ENCODE results near the gene EGF.

Gene EGF

GRCh38 chr4:109952612-109953011 lies 39.9 kb downstream of the EGF start:
- DNase-seq (ENCODE audit: low read depth): no peak
- H3K4me3 ChIP-seq (ENCODE audit: control insufficient read depth, low read depth, low read length): no peak overlapping the region
- no peak for TF ChIP-seq CTCF (conservative IDR thresholded peaks at IDR 0.05; ENCODE audit: control insufficient read depth, insufficient read depth, low read depth, low read length)

GRCh38 chr4:109953556-109953955 lies 40.9 kb downstream of the EGF start:
- no peak for DNase-seq (ENCODE audit: low read depth)
- H3K4me3 ChIP-seq (ENCODE audit: control insufficient read depth, low read depth, low read length): no peak overlapping the region
- TF ChIP-seq CTCF (conservative IDR thresholded peaks at IDR 0.05; ENCODE audit: control insufficient read depth, insufficient read depth, low read depth, low read length): no peak

- TF ChIP-seq CTCF (conservative IDR thresholded peaks at IDR 0.05; ENCODE audit: control insufficient read depth, insufficient read depth, low read depth, low read length): no peak
- no peak overlapping the region for H3K4me3 ChIP-seq (ENCODE audit: control insufficient read depth, low read depth, low read length)
- DNase-seq (ENCODE audit: low read depth): no peak
Observed at GRCh38 chr4:109955146-109955545, 42.5 kb downstream of the EGF start.

- no peak overlapping the region for H3K4me3 ChIP-seq (ENCODE audit: control insufficient read depth, low read depth, low read length)
- DNase-seq (ENCODE audit: low read depth): no peak
- no peak for TF ChIP-seq CTCF (conservative IDR thresholded peaks at IDR 0.05; ENCODE audit: control insufficient read depth, insufficient read depth, low read depth, low read length)
Observed at GRCh38 chr4:109957227-109957626, 44.5 kb downstream of the EGF start.

- no peak overlapping the region for H3K4me3 ChIP-seq (ENCODE audit: control insufficient read depth, low read depth, low read length)
- no peak for DNase-seq (ENCODE audit: low read depth)
- no peak for TF ChIP-seq CTCF (conservative IDR thresholded peaks at IDR 0.05; ENCODE audit: control insufficient read depth, insufficient read depth, low read depth, low read length)
Observed at GRCh38 chr4:109959195-109959594, 46.5 kb downstream of the EGF start.

GRCh38 chr4:109962401-109962800 lies 49.7 kb downstream of the EGF start:
- no peak for TF ChIP-seq CTCF (conservative IDR thresholded peaks at IDR 0.05; ENCODE audit: control insufficient read depth, insufficient read depth, low read depth, low read length)
- no peak for DNase-seq (ENCODE audit: low read depth)
- H3K4me3 ChIP-seq (ENCODE audit: control insufficient read depth, low read depth, low read length): no peak overlapping the region

GRCh38 chr4:109966891-109967481 lies 54.3 kb downstream of the EGF start:
- no peak for DNase-seq (ENCODE audit: low read depth)
- H3K4me3 ChIP-seq (ENCODE audit: control insufficient read depth, low read depth, low read length): no peak overlapping the region
- TF ChIP-seq CTCF (conservative IDR thresholded peaks at IDR 0.05; ENCODE audit: control insufficient read depth, insufficient read depth, low read depth, low read length): no peak
